Measurements from ENCODE around the gene PIK3IP1. TPM values are rescaled to one million over a fixed set of nuclear protein-coding genes. Genes with fewer than 3 reads are reported as not detected.

The PIK3IP1 gene
- total RNA-seq, 1 experiment from 2014 or later, result 0.87 TPM

DNA sequence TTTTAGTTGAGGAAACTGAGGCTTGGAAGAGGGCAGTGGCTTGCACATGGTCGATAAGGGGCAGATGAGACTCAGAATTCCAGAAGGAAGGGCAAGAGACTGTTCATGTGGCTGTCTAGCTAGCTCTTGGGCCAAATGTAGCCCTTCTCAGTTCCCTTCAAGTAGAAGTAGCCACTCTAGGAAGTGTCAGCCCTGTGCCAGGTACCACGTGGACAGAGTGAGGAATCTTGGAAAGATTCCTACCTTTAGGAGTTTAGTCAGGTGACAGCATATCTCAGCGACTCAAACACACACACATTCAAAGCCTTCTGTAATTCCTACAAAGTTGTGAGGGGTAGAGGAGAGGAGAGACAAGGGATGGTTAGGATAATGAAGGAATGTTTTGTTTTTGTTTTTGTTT is 18.3 kb downstream of the PIK3IP1 start:
- H3K27ac Mint-ChIP-seq, result no peak overlapping the region
- no CpG with 5 or more reads among the region's 3 CpGs for WGBS (ENCODE audit: extremely low coverage, insufficient read length, low lambda C conversion rate)

More for the DNA sequence above, 18.3 kb downstream of the PIK3IP1 start:
- no peak for DNase-seq
- Histone ChIP-seq H3K56ac (ENCODE audit: insufficient read length, low read depth, low read length) (no peak overlapping the region), H3K14ac (ENCODE audit: insufficient read depth, low read length) (no peak overlapping the region), H2BK5ac (ENCODE audit: insufficient read length, low read length) (no peak overlapping the region), H3K79me1 (ENCODE audit: insufficient read depth, low read depth, low read length, poor library complexity, severe bottlenecking) (no peaks in the 10 kb centered on the region), H3K9me3 (ENCODE audit: control insufficient read depth, low read depth, low read length) (no peaks in the 10 kb centered on the region), H2BK15ac (ENCODE audit: low read depth, low read length) (no peak overlapping the region), H2AFZ (ENCODE audit: low read length) (no peak overlapping the region), H2BK12ac (ENCODE audit: insufficient read length, low read depth, low read length) (no peak overlapping the region), H4K91ac (ENCODE audit: insufficient read length, low read depth, low read length) (no peak overlapping the region), H3K4ac (ENCODE audit: low read depth, low read length) (no peak overlapping the region), H3K18ac (ENCODE audit: insufficient read length, low read depth, low read length) (no peak overlapping the region), H3K27me3 (ENCODE audit: insufficient read depth, low read length) (no peaks in the 10 kb centered on the region), H3K27ac (ENCODE audit: insufficient read length, low read depth, low read length) (no peak overlapping the region), H3K4me2 (ENCODE audit: insufficient read depth, insufficient read length, low read length) (no peak overlapping the region), H3K23ac (ENCODE audit: insufficient read length, low read depth, low read length) (no peak overlapping the region), H2BK120ac (ENCODE audit: low read depth, low read length, poor library complexity, severe bottlenecking) (no peak overlapping the region), H2BK20ac (ENCODE audit: low read depth, low read length, poor library complexity, severe bottlenecking) (no peak overlapping the region), H3K79me2 (ENCODE audit: insufficient read depth, low read length) (no peaks in the 10 kb centered on the region), H4K5ac (ENCODE audit: insufficient read length, low read depth, low read length) (no peak overlapping the region), H3K23me2 (ENCODE audit: insufficient read length, low read depth, low read length, poor library complexity, severe bottlenecking) (no peaks in the 10 kb centered on the region), H3T11ph (ENCODE audit: low read length) (no peak overlapping the region), H4K20me1 (ENCODE audit: control insufficient read depth, insufficient read depth, insufficient read length) (no peaks in the 10 kb centered on the region), H3K4me1 (ENCODE audit: insufficient read depth, low read length) (peaks cover 8% of the 10 kb centered on the region; the same call in 1 of the 2 replicates), H4K8ac (replicated peaks; ENCODE audit: insufficient read length, low read depth, low read length) (no peak overlapping the region), H3K9ac (ENCODE audit: extremely low read depth, insufficient read length, low read length) (no peak overlapping the region), H2AK5ac (ENCODE audit: insufficient read length, low read length) (no peak overlapping the region)
- Mint-ChIP-seq H3K9me3 (no peaks in the 10 kb centered on the region), H3K36me3 (ENCODE audit: insufficient read depth in 1 of 3, low read depth in 3 of 3) (peaks cover 23 to 76% (median 64%) of the 10 kb centered on the region in 3 experiments), H3K4me3 (no peak overlapping the region), H3K4me1 (peaks cover 12 to 13% of the 10 kb centered on the region in 2 experiments), H3K27me3 (ENCODE audit: low read depth) (no peaks in the 10 kb centered on the region)
- no peak for TF ChIP-seq CTCF (conservative IDR thresholded peaks at IDR 0.05)
